ENCODE measurements around the gene CDKL1.

CDKL1 gene

GRCh38 chr14:50311337-50311971 lies 85.2 kb downstream of the CDKL1 start:
- no peak for DNase-seq (ENCODE audit: low read depth)
- peak overlapping the region; percentile 96 for H3K4me3 ChIP-seq (ENCODE audit: low read depth, low read length)
- no peak for TF ChIP-seq POLR2A (IDR thresholded peaks at IDR 0.05; ENCODE audit: extremely low read depth, insufficient read length)
- TF ChIP-seq, protein P1, sequence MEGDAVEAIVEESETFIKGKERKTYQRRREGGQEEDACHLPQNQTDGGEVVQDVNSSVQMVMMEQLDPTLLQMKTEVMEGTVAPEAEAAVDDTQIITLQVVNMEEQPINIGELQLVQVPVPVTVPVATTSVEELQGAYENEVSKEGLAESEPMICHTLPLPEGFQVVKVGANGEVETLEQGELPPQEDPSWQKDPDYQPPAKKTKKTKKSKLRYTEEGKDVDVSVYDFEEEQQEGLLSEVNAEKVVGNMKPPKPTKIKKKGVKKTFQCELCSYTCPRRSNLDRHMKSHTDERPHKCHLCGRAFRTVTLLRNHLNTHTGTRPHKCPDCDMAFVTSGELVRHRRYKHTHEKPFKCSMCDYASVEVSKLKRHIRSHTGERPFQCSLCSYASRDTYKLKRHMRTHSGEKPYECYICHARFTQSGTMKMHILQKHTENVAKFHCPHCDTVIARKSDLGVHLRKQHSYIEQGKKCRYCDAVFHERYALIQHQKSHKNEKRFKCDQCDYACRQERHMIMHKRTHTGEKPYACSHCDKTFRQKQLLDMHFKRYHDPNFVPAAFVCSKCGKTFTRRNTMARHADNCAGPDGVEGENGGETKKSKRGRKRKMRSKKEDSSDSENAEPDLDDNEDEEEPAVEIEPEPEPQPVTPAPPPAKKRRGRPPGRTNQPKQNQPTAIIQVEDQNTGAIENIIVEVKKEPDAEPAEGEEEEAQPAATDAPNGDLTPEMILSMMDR (IDR thresholded peaks at IDR 0.05; ENCODE audit: low read depth, low read length): peak; percentile 23

DNA sequence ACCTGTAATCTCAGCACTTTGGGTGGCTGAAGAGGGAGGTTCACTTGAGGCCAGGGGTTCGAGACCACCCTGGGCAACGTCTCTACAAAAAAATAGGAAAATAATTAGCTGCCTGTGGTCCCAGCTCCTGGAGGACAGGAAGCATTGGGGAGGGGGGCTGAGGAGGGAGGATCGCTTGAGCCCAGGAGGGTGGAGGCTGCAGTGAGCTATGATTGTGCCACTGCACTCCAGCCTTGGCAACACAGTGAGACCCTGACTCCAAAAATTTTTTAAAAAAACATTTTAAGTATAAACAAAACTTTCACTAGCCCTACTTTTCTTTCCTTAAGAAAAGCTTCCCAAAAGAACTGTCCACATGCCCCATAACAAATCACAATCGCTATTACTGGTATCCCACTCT lies 86.2 kb downstream of the CDKL1 start:
- H3K4me3 ChIP-seq (ENCODE audit: low read depth, low read length): no peak overlapping the region
- no peak for DNase-seq (ENCODE audit: low read depth)
- TF ChIP-seq, protein P1 (IDR thresholded peaks at IDR 0.05; ENCODE audit: low read depth, low read length): no peak

- TF ChIP-seq MYC (IDR thresholded peaks at IDR 0.05; ENCODE audit: low read depth, low read length) (no peak), MAX (IDR thresholded peaks at IDR 0.05; ENCODE audit: low read depth, low read length) (no peak), POLR2A (IDR thresholded peaks at IDR 0.05; ENCODE audit: extremely low read depth, insufficient read length) (no peak)
- TF ChIP-seq, protein P1 (IDR thresholded peaks at IDR 0.05; ENCODE audit: low read depth, low read length): no peak
- no peak for DNase-seq (ENCODE audit: low read depth)
- H3K4me3 ChIP-seq (ENCODE audit: low read depth, low read length): no peak overlapping the region
Observed at GRCh38 chr14:50308363-50308915, 88.2 kb downstream of the CDKL1 start.

DNA sequence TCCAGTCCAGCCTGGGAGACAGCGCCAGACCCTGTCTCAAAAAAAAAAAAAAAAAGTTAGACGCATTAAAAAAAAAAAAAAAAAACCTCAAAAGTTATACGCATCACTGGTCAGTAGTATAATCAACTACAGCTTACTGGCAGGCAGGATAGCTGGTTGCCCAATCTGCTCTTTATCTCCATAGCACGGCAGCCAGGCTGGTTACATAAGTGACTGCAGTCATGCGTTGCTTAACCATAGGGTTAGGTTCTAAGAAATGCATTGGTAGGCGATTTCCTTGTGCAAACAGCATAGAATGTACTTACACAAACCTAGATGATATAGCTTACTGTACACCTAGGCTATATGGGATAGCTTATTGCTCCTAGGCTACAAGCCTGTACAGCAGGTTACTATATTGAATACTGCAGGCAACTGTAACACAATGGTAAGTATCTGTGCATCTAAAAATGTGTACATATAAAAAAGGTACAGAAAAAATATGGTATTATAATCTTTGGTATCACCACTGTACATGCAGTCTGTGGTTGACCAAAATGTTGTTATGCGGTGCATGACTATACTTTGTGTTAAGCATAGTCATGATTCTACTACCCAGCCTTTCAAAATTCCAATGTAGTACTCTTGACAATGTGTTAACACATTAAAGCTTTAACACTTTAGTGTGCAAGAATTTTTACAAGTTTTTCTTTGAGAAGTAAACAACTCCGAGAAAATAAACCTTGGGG lies 92.8 kb downstream of the CDKL1 start:
- TF ChIP-seq MAX (IDR thresholded peaks at IDR 0.05; ENCODE audit: low read depth, low read length) (peak; percentile 34; the same call in 1 of the 2 replicates), MYC (IDR thresholded peaks at IDR 0.05; ENCODE audit: low read depth, low read length) (peak; percentile 48; the same call in 1 of the 2 replicates), POLR2A (IDR thresholded peaks at IDR 0.05; ENCODE audit: extremely low read depth, insufficient read length) (no peak)
- TF ChIP-seq, protein P1 (IDR thresholded peaks at IDR 0.05; ENCODE audit: low read depth, low read length): no peak
- DNase-seq (ENCODE audit: low read depth): peak; percentile 96
- no peak overlapping the region for H3K4me3 ChIP-seq (ENCODE audit: low read depth, low read length)

DNA sequence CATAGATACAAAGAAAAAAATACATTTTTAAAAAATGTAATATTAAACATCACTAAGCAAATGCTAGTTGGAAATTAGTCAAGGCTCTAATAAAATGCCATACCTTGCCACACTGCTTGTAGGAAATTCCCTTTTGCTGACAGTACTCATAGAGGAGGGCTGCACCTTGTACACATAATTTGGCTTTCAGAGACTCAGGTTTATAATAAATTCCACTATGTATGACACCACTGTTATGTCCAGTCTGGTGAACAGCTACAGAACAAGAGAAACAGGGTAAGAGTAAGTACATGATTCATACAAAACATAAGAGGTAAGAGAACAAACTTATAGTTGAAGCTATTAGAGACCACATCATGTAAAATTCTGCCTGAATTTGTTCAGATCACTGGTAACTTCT lies 94.8 kb downstream of the CDKL1 start:
- TF ChIP-seq, protein P1 (IDR thresholded peaks at IDR 0.05; ENCODE audit: low read depth, low read length): no peak
- TF ChIP-seq MAX (IDR thresholded peaks at IDR 0.05; ENCODE audit: low read depth, low read length) (no peak), POLR2A (IDR thresholded peaks at IDR 0.05; ENCODE audit: extremely low read depth, insufficient read length) (no peak), MYC (IDR thresholded peaks at IDR 0.05; ENCODE audit: low read depth, low read length) (no peak)
- DNase-seq (ENCODE audit: low read depth): no peak
- H3K4me3 ChIP-seq (ENCODE audit: low read depth, low read length): no peak overlapping the region

Data from NB4 (cell line).